Measurements from ENCODE around the gene BHMT.
"Not testable (repeated sequence)": the region's sequence is repeated elsewhere in the genome, so short reads cannot be mapped to it uniquely, and the experiment has no call there.

Gene BHMT

GRCh38 chr5:79112703-79113058, 1.1 kb downstream of the BHMT start:
- no peak for DNase-seq

DNA sequence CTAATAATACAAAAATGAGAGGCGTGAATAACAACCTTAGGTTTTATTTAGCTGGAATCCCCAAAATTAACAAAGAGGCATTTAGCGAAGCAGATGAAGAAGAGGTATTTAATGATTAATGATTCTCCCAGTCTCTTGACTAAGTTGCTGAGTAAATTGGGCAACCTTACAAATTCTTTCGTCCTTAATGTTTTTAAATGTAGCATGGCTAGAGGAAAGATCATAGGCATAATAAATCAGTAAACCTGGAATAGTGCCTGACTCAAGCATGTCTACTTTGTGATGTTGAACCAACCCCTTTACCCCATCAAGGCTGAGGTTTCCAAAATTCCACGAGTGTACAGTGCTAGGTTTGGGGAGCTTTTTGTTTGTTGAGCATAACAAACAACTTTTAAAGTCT, 7.9 kb downstream of the BHMT start:
- DNase-seq = no peak

DNA sequence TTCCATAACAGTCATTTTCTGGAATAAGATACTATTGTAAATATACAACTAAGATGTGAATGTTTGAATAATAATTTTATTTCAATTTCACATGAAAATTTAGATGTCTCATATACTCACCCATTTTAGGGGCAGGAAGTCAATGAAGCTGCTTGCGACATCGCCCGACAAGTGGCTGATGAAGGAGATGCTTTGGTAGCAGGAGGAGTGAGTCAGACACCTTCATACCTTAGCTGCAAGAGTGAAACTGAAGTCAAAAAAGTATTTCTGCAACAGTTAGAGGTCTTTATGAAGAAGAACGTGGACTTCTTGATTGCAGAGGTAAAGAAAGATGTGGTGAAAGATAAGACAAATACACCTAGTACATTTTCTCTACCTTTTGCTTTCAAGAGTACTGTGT, 8.6 kb downstream of the BHMT start:
- DNase-seq = no peak

GRCh38 chr5:79122973-79123372, 11.4 kb downstream of the BHMT start:
- DNase-seq = no peak

GRCh38 chr5:79124607-79125006, 13.0 kb downstream of the BHMT start:
- DNase-seq = no peak

DNA sequence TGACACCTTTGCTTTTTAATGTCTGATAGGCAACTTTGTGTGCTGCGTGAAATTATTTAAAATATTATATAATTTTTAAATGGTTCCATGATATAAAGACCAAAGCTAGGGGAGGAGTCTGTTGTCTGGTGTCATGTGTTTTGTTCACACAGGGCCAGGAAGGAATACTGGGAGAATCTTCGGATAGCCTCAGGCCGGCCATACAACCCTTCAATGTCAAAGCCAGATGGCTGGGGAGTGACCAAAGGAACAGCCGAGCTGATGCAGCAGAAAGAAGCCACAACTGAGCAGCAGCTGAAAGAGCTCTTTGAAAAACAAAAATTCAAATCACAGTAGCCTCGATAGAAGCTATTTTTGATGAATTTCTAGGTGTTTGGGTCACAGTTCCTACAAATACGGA, 19.2 kb downstream of the BHMT start:
- DNase-seq = no peak

GRCh38 chr5:79133121-79133656, 21.6 kb downstream of the BHMT start:
- peak; percentile 65 for DNase-seq

- DNase-seq = peak; percentile 85
These were observed 22.2 kb downstream of the BHMT start for GRCh38 chr5:79133657-79134451.

GRCh38 chr5:79135790-79136553, 24.4 kb downstream of the BHMT start:
- no peak for DNase-seq

- DNase-seq = no peak
These were observed 25.0 kb downstream of the BHMT start for GRCh38 chr5:79136618-79137017.

DNA sequence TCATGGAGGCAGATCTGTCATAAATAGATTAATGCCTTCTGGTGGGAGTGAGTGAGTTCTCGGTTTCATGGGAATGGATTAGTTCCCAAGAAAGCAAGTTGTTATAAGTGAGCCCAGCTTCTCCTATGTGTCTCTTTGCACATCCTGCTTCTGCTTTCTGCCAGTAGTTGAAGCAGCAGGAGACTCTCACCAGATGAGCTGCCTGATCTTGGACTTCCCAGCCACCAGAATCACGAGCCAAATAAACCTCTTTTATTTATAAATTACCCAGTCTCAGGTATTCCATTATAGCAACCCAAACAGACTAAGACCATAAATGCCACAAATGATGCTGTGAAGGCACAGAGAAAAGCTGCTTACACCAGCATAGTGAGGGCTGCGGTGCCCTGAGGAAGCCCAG, 28.9 kb downstream of the BHMT start:
- DNase-seq = no peak

DNA sequence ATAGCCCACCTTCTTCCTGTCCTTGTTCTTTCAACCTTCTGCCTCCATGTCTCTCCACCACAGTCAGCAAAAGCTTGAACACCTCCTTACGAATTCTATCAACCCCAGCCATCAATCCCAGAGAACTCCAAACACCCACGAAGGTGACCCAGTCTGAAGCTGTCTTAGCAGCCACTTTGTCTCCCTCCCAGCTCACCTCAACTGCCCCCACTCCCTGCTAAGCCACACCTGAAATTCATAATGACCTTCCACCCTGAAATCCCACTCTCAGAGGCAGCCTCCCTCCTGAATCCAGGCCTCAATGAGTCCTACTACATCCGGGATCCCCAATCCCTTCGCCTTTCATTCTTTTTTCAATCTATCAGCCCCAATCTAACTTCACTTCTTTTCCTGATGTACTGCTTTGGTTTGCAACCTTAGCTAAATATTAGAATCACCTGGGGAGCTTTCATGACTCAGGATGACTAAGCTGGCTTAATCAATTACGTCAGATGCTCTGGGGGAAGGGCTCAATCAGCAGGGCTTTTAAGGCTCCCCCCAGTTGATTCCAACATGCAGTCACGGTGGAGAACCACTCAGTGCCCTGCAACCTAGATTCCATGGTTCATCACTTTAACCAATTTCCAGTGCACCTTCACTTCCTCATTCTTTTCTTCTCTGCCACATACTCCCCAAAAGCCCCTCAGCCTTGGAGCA, 32.2 kb downstream of the BHMT start:
- no peak for DNase-seq

- DNase-seq = no peak
These were observed 35.5 kb downstream of the BHMT start for GRCh38 chr5:79147076-79147475.

- no peak for DNase-seq
These were observed 37.8 kb downstream of the BHMT start for GRCh38 chr5:79149433-79149832.

DNA sequence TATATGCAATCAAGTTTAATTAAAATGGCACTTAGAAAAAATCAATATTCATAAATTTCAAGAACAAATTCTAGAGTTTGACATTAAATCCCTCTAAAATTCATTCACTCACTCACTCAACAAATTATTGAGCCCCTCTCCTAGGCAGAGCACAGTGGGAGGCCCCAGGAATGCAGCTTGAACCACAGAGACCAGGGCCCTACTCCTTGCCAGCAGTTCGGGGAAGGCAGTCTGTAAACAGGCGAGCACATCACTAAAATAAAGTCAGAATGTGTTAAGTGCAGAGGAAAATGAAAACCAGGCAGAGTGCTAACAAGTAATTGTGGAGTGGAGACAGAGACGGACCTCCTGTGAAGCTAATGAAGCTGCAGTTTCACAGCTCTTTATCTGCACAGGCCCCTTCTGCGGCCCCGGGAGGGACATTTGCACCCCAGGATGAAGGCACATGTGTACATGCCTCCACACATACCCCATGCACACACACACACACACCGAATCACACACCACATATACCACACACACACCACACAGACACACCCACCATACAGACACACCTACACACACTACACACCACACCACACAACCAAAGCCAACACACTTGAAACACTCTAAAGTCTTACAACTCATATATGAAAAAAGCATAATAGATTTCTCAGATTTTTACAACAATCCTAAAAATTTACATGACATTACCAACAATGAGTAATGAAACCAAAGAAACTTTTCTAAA, 40.5 kb downstream of the BHMT start:
- no peak for DNase-seq

DNA sequence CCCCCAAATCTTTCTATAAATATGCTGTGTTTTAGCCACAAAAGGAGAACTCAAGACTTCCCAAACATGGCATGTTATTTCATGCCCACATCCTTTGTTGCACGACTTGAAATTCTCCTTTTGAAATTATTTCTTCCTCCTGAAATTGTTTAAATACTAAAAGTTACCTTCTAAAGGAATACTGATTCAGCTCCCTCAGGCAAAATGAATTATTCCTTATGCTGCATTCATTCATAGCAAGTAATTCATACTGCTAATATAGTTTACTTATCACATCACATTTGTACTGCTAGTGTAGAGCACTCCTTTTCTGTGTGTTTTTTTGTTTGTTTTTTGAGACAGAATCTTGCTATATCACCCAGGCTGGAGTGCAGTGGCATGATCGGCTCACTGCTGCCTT, 45.7 kb downstream of the BHMT start:
- DNase-seq = no peak

- not testable (repeated sequence) for DNase-seq
These were observed 50.0 kb downstream of the BHMT start for GRCh38 chr5:79161647-79162046.

GRCh38 chr5:79168031-79168430, 56.4 kb downstream of the BHMT start:
- DNase-seq = peak; percentile 74

DNA sequence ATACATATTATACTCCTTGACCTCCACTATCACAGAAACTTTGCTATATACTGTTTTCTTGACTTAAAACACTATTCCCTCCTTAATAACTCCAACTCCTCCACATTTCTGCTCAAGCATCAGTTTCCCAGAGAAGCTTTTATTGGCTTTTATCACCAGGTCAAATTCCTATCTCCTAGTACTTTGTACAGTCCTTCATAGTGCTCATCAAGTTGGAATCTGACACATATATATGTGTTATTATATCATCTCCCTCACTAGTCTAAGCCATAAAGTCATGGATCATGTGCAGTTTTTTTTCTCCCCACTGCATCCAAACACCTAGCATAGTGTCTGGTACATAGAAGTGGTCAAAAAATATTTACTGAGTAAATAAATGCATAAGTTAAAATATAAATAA, 59.1 kb downstream of the BHMT start:
- no peak for DNase-seq

DNA sequence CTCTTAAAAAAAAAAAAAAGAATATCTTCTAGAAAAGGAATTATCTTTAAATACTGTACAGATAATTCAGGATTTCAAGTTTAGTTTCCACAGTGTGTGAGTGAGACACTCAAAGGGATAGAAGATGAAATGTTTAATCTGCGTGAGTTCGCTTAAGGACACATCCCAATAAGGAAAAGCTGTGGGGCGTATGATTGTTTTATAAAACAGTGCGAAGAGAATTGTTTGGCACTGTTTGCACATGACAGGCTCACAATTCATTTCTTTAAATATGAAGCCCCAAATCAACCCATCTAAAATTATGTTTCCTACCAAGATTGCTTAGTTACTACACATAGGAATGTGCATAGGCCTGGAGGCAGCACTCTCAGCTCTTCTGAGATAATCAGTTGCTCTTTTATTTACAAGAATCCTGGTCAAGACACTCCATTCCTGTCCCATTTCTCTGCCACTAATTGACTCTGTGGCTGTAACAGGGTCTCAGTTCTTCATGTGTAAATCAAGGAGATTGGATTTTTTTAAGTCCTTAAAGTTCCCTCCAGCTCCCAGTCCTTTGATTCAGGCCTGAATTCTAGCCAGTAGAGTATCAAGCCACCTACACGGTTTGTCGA, 60.1 kb downstream of the BHMT start:
- no peak for DNase-seq

- DNase-seq = no peak
These were observed 60.7 kb downstream of the BHMT start for GRCh38 chr5:79172269-79172668.

DNA sequence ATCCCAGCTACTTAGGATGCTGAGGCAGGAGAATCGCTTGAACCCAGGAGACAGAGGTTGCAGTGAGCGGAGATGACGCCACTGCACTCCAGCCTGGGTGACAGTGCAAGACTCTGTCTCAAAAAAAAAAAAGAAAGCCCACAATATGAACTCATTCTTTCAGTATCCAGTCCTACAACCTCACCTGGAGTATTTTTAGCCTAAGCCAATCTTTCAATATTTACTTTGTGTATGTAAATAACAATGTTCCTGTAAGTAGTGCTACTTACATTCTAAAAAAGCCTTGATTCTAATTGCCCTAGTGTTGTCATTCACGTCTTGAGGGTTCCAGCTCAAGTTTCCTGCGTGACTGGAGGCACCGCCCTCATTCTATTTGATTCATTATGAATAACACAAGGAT, 62.0 kb downstream of the BHMT start:
- DNase-seq = no peak

All from hematopoietic multipotent progenitor cell treated with erythropoietin and hydrocortisone succinate and interleukin-3 and kit ligand, for 8 days (in vitro differentiated cells).